Ovary (tissue), 3 donors: Measurements from ENCODE around the gene NFKBIA.
"Not testable (repeated sequence)": the region's sequence is repeated elsewhere in the genome, so short reads cannot be mapped to it uniquely, and the experiment has no call there.

Experiments
- CTCF ChIP-seq, 3 donors: fragments of 450-650 bp in 2 of 3; fragments of 200-600 bp in 1 of 3; IDR thresholded peaks; one replicate each; pipeline versions ENCODE4 v1.5.1 to v1.8.0; 2016 to 2022; ENCODE audit warnings: antibody characterized with exemption in 3 of 3, mild to moderate bottlenecking in 1 of 3
- EP300 ChIP-seq: sonication (generic); formaldehyde crosslinking; IDR thresholded peaks from one replicate; pipeline ENCODE4 v1.6.1; 2017; ENCODE audit warnings: antibody characterized with exemption
- donor health status: DM: no; HTN: no; CAD: no.

- TF ChIP-seq CTCF (IDR thresholded peaks at IDR 0.05); EP300: not testable (repeated sequence)
These were observed 33.9 kb upstream of the NFKBIA start for GRCh38 chr14:35438492-35438891.
